Measurements from ENCODE around the gene IGF2BP3. TPM values are rescaled to one million over a fixed set of nuclear protein-coding genes. Genes with fewer than 3 reads are reported as not detected.
"Not testable (repeated sequence)": the region's sequence is repeated elsewhere in the genome, so short reads cannot be mapped to it uniquely, and the experiment has no call there.

The IGF2BP3 gene
- total RNA-seq: under 1 TPM in 1 of 4 donors, not detected in 3; 0.15 TPM

DNA sequence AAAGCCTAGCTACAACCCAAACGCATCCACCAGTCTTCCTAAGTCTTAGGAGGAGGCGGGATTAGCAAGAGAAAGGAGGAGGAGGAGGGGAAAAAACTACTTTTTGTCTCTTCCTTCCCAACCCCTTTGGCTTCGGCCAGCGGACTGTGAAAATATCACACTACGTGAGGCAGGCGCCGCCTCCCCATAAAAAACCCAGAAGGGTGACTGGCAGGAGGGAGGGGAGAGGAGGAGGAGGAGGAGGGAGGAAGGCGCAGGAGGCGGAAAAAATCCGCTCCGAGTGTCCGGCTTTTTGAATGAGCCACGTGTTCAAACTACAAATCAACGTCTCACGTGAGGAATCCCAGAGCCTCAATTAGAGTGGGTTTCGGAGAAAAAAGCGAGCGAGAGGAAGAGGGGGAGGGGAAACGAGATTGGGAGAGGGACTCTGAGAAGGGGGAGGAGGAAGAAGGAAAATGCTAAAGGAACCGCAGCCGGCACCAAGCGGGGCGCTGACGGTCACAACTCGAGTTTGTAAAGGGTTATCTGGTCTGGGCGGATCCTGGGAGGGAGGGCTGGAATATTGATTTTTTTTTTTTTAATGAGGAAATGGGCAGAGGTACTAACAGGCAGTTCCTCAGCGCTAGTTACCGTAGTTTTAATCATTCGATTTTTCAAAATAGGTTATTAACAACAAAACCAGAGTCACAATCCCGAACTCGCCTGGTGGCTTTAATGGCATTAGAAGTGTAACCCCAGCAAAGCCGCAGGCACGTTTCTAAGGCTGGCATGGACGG lies at the start of gene IGF2BP3:
TSS of gene IGF2BP3 (minus strand) at position 162 of the 776 bp plus-strand sequence. CDS start 381 bp downstream, outside the sequence.
- H3K4me3 ChIP-seq (ENCODE audit: low read depth, poor library complexity, severe bottlenecking): peak within 1 kb of the TSS; percentile 14
- no peak for DNase-seq (ENCODE audit: low spot score in 2 of 2)
- intact Hi-C loops (cut with DNase I; ENCODE audit: low total_unique reads): no loop called here
- TF ChIP-seq, protein P1, sequence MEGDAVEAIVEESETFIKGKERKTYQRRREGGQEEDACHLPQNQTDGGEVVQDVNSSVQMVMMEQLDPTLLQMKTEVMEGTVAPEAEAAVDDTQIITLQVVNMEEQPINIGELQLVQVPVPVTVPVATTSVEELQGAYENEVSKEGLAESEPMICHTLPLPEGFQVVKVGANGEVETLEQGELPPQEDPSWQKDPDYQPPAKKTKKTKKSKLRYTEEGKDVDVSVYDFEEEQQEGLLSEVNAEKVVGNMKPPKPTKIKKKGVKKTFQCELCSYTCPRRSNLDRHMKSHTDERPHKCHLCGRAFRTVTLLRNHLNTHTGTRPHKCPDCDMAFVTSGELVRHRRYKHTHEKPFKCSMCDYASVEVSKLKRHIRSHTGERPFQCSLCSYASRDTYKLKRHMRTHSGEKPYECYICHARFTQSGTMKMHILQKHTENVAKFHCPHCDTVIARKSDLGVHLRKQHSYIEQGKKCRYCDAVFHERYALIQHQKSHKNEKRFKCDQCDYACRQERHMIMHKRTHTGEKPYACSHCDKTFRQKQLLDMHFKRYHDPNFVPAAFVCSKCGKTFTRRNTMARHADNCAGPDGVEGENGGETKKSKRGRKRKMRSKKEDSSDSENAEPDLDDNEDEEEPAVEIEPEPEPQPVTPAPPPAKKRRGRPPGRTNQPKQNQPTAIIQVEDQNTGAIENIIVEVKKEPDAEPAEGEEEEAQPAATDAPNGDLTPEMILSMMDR (IDR thresholded peaks at IDR 0.05): no peak
- TF ChIP-seq POLR2A (IDR thresholded peaks at IDR 0.05): no peak
- 1% methylated on average over 34 of the region's 34 CpGs for WGBS, 2 donors

DNA sequence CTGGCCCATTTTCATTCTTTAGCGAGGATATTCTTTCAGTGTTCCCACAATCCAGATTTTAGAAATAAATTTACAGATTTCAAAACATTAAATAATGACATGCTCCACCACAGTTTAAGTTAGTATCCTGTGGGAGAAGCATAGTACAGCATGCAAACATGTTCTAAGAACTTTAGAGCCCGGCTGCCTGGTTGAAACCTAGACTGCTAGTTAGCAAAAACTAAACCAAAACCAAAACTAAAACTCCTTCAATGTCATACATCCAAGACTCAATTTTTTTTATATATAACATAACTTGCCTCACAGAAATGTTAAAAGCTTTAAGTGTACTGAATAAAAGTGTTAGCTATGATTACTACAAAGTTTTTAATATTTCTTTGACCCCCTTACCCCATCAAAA lies 44.5 kb upstream of the IGF2BP3 start:
- 90 to 95% methylated on average over 2 of the region's 2 CpGs for WGBS, 2 donors
- H3K4me3 ChIP-seq (ENCODE audit: low read depth, poor library complexity, severe bottlenecking): no peak overlapping the region
- intact Hi-C loops (cut with DNase I; ENCODE audit: low total_unique reads): no loop called here
- DNase-seq (ENCODE audit: low spot score in 2 of 2): no peak
- no peak for TF ChIP-seq POLR2A (IDR thresholded peaks at IDR 0.05)
- TF ChIP-seq, protein P1 (IDR thresholded peaks at IDR 0.05): no peak

DNA sequence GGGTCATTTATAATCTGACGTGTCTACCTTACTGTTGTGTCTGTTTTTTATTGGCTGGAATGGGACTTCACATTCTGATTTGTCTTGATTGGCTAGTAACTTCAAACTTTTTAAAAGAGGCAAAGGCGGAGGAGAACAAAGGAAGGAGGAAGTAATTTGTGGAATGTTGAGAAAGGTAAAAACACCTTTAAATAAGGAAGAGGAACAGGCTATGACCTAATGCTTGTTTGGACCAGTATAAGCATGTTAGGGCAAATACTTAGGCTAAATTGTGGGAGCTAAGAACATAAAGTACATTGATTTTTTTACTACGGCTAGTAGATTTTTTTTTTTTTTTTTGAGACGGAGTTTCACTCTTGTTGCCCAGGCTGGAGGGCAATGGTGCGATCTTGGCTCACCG lies 43.5 kb upstream of the IGF2BP3 start:
- intact Hi-C loops (cut with DNase I; ENCODE audit: low total_unique reads); DNase-seq (ENCODE audit: low spot score in 2 of 2); H3K4me3 ChIP-seq (ENCODE audit: low read depth, poor library complexity, severe bottlenecking): not testable (repeated sequence)
- 72 to 80% methylated on average over 6 of the region's 6 CpGs for WGBS, 2 donors

DNA sequence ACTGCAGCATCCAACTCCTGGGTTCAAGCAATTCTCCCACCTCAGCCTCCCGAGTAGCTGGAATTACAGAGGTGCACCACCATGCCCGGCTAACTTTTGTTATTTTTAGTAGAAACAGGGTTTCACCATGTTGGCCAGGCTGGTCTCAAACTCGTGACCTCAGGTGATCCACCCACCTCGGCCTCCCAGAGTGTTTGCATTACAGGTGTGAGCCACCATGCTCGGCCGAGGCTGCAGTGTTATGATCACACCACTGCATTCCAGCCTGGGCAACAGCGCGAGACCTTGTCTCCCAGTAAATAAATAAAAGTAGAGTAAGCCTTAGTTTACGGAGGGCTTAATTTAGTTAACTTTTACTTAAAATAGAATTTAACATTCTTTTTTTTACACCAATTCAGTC lies 23.7 kb upstream of the IGF2BP3 start:
- no peak overlapping the region for H3K4me3 ChIP-seq (ENCODE audit: low read depth, poor library complexity, severe bottlenecking)
- intact Hi-C loops (cut with DNase I; ENCODE audit: low total_unique reads): no loop called here
- 89 to 95% methylated on average over 9 of the region's 9 CpGs for WGBS, 2 donors
- DNase-seq (ENCODE audit: low spot score in 2 of 2): no peak
- TF ChIP-seq, protein P1 (IDR thresholded peaks at IDR 0.05): no peak
- no peak for TF ChIP-seq POLR2A (IDR thresholded peaks at IDR 0.05)

DNA sequence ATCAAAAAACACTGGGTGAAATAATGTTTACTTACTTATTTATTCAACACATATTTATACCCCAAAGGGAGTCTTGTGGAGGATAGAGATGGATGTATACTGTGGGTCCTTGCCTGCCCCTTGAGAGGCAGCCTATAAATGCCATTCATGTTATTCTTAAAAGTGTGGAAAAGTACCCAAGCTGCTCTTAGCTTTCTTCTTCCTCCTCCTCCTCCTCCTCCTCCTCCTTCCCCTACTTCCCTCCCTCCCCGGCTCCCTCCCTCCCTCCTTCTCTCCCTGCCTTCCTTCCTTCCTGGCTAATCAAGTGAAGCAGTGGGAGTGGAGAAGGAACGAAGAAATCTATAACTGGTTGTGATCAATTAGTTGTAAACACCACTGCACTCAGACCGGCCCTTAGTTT lies 21.2 kb upstream of the IGF2BP3 start:
- WGBS, 2 donors: 54 to 66% methylated on average over 3 of the region's 3 CpGs
- H3K4me3 ChIP-seq (ENCODE audit: low read depth, poor library complexity, severe bottlenecking): no peak overlapping the region
- TF ChIP-seq POLR2A (IDR thresholded peaks at IDR 0.05): no peak
- TF ChIP-seq, protein P1 (IDR thresholded peaks at IDR 0.05): no peak
- intact Hi-C loops (cut with DNase I; ENCODE audit: low total_unique reads): no loop called here
- no peak for DNase-seq (ENCODE audit: low spot score in 2 of 2)

DNA sequence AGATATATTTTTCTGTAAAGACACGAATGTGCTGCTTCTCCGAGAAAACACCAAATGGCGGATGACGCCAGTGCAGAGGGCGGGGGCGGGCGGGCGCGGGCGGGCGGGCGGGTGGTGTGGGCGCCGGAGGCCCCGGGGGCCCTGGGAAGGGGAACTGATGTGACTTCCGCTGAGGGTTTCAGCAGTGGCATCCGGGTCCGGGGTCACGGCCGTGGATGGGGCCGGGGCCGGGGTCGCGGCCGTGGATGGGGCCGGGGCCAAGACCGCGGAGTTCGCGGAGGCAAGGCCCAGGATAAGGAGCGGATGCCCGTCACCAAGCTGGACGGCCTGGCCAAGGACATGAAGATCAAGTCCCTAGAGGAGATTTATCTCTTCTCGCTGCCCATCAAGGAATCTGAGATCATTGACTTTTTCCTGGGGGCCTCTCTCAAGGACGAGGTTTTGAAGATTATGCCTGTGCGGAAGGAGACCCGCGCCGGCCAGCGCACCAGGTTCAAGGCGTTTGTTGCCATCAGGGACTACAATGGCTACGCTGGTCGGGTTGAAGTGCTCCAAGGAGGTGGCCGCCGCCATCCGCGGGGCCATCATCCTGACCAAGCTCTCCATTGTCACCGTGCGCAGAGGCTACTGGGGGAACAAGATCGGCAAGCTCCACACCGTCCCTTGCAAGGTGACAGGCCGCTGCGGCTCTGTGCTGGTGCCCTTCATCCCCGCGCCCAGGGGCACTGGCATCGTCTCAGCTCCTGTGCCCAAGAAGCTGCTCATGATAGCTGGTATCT lies 20.3 kb upstream of the IGF2BP3 start:
- WGBS, 2 donors: 38 to 59% methylated on average over 49 to 50 of the region's 56 CpGs
- TF ChIP-seq, protein P1 (IDR thresholded peaks at IDR 0.05): no peak
- no peak for TF ChIP-seq POLR2A (IDR thresholded peaks at IDR 0.05)
- peak overlapping the region; percentile 14 for H3K4me3 ChIP-seq (ENCODE audit: low read depth, poor library complexity, severe bottlenecking)
- intact Hi-C loops (cut with DNase I; ENCODE audit: low total_unique reads): no loop called here
- no peak for DNase-seq (ENCODE audit: low spot score in 2 of 2)

DNA sequence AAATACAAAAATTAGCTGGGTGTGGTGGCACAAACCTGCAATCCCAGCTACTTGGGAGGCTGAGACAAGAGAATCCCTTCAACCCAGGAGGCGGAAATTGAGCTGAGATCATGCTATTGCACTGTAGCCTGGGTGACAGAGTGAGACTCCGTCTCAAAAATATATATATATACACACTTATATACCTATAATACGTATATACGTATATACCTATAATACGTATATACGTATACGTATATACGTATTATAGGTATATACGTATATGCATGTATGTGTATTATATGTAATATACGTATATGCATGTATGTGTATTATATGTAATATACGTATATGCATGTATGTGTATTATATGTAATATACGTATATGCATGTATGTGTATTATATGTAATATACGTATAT lies 18.4 kb upstream of the IGF2BP3 start:
- 94 to 95% methylated on average over 13 of the region's 13 CpGs for WGBS, 2 donors
- H3K4me3 ChIP-seq (ENCODE audit: low read depth, poor library complexity, severe bottlenecking); DNase-seq (ENCODE audit: low spot score in 2 of 2); intact Hi-C loops (cut with DNase I; ENCODE audit: low total_unique reads): not testable (repeated sequence)
